NB4 (cell line): ENCODE measurements around the gene TUBB3.
"Not testable (repeated sequence)": the region's sequence is repeated elsewhere in the genome, so short reads cannot be mapped to it uniquely, and the experiment has no call there.

Experiments
- CTCF ChIP-seq: IDR thresholded peaks from one replicate; pipeline ENCODE4 v1.5.1; 2012; ENCODE audit warnings: low read depth, low read length
- MAX ChIP-seq: IDR thresholded peaks from 2 replicates; pipeline ENCODE4 v1.6.1; 2011; ENCODE audit warnings: low read depth, low read length
- MYC ChIP-seq: IDR thresholded peaks from 2 replicates; pipeline ENCODE4 v1.6.1; 2011; ENCODE audit warnings: low read depth, low read length
- POLR2A ChIP-seq: IDR thresholded peaks from 2 replicates; pipeline ENCODE4 v1.6.1; 2011; ENCODE audit warnings: mild to moderate bottlenecking; ENCODE audit not compliant: insufficient read length; ENCODE audit errors: extremely low read depth

DNA sequence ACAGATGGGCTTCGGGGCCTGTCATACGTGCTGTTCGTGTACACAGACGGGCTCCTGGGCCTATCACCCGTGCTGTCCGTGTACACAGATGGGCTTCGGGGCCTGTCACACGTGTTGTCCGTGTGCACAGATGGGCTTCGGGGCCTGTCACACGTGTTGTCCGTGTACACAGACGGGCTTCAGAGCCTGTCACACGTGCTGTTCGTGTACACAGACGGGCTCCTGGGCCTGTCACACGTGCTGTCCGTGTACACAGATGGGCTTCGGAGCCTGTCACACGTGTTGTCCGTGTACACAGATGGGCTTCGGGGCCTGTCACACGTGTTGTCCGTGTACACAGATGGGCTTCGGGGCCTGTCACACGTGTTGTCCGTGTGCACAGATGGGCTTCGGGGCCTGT, 44.0 kb upstream of the TUBB3 start:
- not testable (repeated sequence) for TF ChIP-seq POLR2A, CTCF, MAX, MYC
